IPS-11a (cell line): ENCODE results near the gene NSD2.
A peak's percentile ranks its signal among the peaks of the same experiment; 100 is the strongest.
"Not testable (repeated sequence)": the region's sequence is repeated elsewhere in the genome, so short reads cannot be mapped to it uniquely, and the experiment has no call there.

Source experiments
- H3K4me3 ChIP-seq: one replicate; pipeline ENCODE4 v1.5.1; 2013; ENCODE audit warnings: low read depth, low read length, control low read depth

Gene NSD2

DNA sequence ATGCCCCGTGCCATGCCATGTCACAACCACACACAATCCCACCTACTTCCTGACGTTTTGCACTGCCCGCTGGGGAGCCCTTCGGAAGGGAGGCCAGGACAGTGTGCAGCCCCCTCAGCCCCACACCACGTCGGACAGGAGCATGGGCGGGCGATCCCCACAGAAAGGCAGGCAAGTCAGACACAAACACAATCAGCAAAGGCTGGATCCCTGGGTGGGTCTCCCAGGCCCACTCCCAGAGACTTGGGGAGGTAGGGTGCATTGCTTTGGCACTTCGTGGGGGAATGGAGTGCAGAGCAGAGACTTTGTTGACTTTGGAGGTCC is 29.3 kb upstream of the NSD2 start:
- no peak overlapping the region for H3K4me3 ChIP-seq

DNA sequence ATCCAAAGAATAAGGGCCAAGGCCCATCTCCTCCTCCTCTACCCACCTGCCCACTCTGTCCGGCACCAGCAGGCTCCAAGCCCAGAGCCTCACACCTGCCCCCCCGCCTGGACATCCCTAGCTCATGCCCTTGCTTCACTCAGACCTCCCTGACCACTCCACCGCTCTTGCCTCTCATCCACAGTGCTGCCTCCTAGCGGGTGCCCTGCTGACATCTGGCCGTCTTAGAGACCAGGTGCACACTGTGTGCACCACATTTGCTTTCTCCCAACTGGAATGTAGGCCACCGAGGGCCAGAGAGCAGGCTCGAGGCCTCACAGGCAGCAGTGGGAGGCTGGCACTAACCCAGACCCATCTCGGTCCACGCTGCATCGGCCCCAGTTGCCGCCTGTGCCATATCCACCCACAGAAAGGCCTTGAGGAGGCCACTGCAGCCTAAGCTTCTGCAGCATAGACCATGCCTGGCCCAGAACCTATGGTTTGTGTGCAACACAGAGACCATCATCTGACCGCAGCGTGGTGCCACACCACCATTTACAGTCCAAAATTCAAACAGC is 28.8 kb upstream of the NSD2 start:
- H3K4me3 ChIP-seq: no peak overlapping the region

DNA sequence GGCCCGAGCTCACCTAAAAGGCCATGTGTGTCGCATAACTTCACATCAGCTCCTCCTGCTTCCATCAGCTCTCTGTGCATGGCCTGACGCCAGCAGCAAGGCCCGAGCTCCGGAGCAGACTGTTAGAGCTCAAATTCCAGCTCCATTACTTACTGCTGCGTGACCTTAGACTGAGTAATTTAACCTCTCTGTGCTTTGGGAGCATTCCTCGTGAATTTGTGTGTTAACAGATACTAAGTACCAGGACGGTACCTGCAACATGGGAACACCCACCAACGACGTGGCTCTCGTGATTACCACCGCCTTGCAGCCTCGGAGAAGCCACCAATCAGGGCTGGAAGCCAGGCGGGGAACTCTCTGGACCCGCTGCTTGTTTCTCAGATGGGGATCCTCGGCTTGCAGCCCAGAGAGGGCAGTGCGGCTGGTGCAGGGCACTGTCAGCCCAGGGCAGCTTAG is 28.2 kb upstream of the NSD2 start:
- H3K4me3 ChIP-seq: no peak overlapping the region

- H3K4me3 ChIP-seq: no peak overlapping the region
Measured at GRCh38 chr4:1843852-1844251, 27.3 kb upstream of the NSD2 start.

DNA sequence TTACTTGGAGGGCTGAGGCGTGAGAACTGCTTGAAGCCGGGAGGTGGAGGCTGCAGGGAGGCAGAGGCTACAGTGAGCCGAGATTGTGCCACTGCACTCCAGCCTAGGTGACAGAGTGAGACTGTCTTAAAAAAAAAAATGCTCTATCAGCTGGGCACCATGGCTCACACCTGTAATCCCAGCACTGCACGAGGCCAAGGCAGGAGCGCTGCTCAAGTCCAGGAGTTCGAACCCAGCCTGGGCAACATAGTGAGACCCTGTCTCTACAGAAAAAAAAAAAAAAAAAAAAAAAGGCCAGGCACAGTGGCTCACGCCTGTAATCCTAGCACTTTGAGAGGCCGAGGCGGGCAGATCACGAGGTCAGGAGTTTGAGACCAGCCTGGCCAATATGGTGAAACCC is 26.6 kb upstream of the NSD2 start:
- not testable (repeated sequence) for H3K4me3 ChIP-seq

DNA sequence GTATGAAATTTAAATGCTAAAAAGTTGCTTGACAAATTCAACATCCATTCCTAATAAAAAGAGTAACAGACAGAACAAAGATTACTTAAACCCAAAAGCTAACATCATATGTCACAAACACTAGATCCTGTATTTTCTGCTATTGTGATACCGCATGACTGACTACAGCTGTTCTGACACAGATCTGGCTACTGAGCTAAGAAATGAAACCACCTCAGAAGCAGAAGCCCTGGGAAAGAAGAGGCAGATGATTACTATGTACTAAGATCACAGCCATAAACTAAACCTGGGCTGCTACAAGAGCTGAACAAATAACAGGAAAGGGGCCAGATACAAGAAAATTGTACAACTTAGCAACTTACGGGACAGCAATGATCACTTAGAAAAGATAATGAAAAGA is 24.6 kb upstream of the NSD2 start:
- H3K4me3 ChIP-seq: no peak overlapping the region

DNA sequence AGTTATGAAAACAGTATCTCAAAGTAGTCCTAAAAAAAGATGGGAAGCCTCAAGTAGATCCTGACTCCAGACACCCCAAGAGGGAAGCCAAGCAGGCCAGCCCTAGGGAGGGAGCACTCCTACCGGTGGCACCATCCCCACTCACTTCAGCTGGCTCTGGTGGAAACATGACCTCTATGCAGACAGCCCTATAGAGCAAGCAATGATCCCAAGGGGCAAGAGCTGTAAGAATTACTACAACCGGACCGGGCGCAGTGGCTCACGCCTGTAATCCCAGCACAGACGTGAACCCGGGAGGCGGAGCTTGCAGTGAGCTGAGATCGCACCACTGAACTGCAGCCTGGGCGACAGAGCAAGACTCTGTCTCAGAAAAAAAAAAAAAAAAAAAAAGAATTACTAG is 20.9 kb upstream of the NSD2 start:
- H3K4me3 ChIP-seq: no peak overlapping the region

DNA sequence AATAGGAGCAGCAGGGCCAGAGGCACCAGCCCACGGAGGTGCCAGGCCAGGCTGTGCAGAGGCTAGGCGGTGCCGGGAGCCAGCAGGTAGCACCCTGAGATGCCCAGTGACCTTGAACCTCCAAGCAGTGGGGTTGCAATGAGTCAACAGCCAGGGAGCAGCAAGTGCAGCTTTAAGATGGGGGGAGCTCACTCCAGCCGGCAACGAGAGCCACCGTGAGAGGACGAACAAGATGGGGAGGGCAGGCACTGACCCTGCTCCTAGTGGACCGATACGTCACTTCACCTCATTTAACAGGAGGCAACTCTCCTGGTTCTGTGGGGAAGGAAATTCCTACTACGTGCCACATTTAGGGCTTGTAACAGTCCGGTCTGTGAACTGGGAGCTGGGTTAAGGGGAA is 20.0 kb upstream of the NSD2 start:
- no peak overlapping the region for H3K4me3 ChIP-seq

DNA sequence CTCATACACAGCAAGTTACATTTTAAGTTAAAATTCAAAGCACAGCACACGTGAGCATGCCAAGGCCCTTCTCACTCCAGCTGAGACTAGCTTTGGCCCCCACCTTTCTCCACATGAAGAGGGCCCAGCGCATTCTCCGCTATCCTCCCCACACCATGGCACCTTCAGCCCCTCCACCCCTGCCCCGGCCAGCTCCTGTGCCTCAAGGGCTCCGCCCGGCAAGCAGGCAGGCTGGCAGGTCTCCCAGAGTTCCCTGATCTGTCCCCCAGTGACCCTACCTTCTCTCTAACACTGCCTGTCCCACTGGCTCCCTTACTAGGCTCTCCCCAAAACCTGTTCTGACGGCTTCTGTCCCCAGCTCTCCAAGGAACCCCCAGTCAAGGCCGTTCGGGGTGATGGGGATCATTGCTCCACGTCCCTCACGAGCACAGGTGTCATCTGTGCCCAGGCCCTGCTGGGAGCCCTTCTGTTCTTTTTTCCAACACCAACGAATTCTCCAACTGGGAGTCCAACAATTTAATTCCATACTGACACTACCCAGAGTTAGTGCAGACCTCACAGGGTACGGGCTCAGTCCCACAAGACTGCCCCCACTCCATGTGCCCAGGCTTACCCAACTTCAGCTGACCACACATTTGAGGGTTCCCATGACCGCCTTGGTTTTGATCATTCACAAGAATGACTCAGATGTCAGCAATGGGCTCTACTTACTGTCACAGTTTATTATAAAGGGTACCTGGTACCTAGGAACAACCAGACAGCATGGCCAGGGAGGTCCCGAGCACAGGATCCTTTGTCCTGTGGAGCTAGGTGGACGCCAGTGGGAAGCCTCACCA is 19.4 kb upstream of the NSD2 start:
- H3K4me3 ChIP-seq: no peak overlapping the region

GRCh38 chr4:1852904-1853623 is 18.1 kb upstream of the NSD2 start:
- H3K4me3 ChIP-seq: no peak overlapping the region

DNA sequence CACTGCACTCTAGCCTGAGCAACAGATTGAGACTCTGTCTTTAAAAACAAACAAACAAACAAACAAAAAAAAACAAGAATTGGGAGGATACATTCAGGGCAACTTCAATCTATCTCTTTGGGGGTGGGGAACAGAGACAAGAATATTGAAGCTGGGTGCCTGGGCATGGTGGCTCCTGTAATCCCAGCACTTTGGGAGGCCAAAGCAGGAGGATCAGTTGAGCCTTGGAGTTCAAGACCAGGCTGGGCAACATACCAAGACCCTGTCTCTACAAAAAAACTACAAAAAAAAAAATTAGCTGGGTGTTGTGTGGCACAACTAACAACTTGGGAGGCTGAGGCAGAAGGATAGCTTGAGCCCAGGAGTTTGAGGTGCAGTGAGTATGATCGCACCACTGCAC is 16.4 kb upstream of the NSD2 start:
- peak overlapping the region; percentile 81 for H3K4me3 ChIP-seq

DNA sequence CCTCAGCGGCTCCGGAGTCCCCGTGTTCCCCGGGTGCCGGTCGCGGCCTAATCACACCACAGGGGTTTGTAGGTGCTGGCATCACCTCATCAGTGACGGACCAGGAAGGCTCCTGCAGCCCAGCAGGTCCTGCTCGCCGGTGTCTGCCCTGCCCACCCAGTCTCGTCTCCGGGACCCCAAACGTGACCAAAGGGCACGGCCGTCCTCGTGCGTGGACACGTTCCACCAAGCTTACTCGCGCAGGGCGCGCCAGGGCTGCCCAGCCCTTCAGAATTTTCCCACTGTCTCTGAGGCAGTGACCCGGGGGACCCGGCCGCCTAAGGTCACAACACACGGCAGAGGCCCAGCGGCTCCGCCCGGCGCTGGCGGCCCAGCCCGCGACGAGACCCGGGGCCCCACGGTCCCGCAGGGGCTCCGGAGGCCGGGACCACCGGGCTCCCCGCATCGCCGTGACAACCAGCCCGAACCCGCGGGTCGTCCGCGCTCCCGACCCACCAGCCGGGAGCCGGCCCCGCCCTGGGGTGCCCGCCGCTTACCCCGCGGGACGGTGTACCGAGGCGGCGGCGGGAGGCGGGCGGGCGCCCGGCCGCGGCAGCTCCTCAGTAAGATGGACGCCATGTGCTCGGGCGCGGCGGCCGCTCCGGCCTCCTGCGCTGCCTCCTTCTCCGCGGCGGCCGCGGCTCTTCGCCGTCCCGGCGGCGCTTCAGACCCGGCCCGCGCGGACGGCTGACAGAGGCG is 15.7 kb upstream of the NSD2 start:
- H3K4me3 ChIP-seq: peak overlapping the region; percentile 81

- peak within 1 kb of the TSS; percentile 81 for H3K4me3 ChIP-seq
Measured at GRCh38 chr4:1856071-1856942, 14.9 kb upstream of the NSD2 start, which contains the start of gene LETM1. LETM1 (minus strand) TSS chr4:1856156; CDS start chr4:1855950, 206 bp downstream.

DNA sequence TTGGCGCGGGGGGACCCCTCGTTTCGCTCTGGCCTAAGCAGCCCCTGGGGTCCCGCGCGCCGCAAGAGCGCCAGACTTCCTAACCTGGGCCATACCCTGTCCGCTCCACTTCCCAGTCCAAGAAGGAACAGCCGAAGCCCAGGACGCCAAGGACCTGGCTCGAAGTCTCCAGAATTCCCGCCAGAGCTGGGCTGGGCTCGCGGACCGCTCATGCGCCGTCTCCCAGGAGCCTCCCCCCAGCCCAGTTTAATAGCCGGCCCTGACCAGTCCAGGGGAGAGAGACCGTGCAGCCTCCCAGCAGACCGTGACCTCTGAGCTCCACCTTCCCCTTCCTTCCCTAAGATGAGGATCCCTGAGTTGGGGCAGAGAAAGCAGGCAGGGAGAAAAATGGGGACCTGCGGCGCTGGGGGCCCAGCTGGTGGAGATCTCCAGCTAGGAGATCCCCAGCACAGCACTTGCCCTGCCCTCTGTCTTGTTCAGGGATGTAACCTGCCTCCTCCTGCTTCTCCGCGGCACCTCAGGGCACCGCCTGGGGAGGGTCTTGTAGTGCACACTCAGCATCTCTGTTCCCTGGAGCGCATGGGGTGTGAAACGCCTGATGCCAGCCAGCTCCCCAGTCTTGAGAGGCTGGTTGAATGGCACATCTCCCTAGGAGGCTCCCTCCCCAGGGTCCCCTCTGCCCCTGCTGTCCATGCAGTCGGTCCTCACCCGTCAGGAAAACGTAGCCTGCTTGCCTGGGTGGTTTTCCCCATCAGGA is 14.1 kb upstream of the NSD2 start:
- peak overlapping the region; percentile 81 for H3K4me3 ChIP-seq

- H3K4me3 ChIP-seq: no peak overlapping the region
Measured at GRCh38 chr4:1857931-1858330, 13.3 kb upstream of the NSD2 start.

DNA sequence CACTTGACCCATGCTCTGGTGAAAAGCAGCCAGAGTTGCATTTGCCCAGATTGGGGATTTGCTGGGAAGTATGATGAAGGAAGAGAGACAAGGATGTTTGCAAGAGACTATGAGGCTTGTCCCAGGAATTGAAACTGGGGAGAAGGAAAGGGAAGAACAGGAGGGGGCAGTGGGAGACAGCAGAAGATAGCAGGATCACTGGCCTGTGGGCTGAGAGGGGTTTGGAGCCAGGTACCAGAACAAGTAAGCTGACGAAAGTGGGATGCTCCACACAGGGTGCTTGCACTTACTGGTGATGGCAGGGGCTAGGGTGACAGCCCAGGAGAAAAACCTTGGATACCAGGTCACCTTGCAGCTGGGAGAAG is 11.8 kb upstream of the NSD2 start:
- no peak overlapping the region for H3K4me3 ChIP-seq

DNA sequence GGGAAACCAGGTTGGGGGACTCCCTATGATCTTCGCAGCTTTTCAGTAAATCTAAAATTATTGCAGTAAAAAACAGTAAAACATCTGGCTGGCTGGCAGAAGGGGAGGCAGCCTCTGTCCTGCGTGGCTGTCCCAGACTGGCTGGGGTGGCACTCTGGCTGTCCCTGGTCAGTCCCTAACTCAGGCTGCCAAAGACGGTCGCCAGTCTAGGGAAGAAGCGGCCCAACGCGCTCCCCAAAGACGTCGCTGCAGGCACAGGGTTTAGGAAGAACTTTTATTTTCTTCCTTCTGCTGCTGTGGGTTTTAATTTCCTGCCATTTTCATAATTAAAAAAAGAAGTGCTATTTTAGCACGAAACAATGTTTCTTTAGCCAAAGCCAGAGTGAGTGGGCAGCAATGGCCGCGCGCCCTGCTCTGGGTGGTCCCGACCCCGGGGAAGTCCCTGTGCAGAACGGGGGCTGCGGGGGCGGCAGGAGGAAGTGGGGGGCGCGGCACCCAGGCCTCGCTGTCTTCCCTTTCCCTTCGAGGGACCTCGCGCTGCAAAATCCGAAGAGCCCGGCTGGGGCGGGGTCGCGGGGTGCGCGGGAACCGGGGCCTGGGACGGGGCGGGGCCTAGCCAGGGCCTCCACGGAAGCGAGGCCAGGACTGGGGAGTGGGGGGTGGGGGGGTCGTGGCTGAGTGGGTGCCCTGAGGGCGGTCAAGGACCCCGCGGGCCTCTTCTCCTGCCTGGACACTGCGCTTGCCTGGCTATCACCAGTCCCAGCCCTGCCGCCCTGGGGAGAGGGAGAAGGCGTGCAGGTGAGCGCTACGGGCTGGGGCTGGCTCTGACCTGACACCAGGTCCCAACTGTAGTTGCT is 8.9 kb upstream of the NSD2 start:
- no peak overlapping the region for H3K4me3 ChIP-seq

- no peak overlapping the region for H3K4me3 ChIP-seq
Measured at GRCh38 chr4:1862961-1863296, 8.3 kb upstream of the NSD2 start.
